GM18511 (cell line): ENCODE results near the gene TMEM94.

Source experiments
- ATAC-seq: cut with Tn5 transposase; IDR thresholded peaks from one replicate; pipeline ENCODE4 v1.9.1; 2021; ENCODE audit warnings: mild to moderate bottlenecking, moderate library complexity; ENCODE audit not compliant: unreplicated experiment

TMEM94 gene

DNA sequence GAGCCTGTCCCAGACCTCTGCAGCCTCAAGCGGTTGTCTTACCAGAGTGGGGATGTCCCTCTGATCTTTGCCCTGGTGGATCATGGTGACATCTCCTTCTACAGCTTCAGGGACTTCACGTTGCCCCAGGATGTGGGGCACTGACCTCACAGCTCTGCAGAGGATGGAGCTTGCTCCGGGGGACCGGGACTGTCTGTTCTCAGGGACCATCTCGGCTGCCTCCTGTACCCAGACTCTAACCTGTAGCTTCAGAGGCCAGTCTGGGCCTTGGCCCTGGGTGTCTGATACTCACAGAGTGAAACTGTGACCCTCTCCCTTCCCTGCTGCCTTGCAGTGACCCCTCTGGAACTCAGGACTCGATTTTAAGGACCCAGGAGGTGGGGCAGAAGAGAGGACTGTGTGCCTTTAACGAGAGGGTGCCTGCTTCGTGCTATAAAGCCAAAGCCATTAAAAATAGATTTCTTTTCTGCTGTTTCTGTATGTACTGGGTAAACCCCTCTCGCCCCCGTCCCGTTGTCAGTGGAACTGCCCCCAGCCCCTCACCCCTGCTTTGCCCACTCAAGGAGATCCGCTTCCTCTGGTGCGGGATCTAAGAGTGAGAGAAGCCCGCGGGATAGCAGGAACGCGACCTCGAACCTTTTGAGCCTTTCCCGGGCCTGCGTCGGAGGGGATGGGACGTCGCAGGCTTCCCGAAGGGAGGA is 68.0 kb downstream of the TMEM94 start:
- ATAC-seq, result no peak

DNA sequence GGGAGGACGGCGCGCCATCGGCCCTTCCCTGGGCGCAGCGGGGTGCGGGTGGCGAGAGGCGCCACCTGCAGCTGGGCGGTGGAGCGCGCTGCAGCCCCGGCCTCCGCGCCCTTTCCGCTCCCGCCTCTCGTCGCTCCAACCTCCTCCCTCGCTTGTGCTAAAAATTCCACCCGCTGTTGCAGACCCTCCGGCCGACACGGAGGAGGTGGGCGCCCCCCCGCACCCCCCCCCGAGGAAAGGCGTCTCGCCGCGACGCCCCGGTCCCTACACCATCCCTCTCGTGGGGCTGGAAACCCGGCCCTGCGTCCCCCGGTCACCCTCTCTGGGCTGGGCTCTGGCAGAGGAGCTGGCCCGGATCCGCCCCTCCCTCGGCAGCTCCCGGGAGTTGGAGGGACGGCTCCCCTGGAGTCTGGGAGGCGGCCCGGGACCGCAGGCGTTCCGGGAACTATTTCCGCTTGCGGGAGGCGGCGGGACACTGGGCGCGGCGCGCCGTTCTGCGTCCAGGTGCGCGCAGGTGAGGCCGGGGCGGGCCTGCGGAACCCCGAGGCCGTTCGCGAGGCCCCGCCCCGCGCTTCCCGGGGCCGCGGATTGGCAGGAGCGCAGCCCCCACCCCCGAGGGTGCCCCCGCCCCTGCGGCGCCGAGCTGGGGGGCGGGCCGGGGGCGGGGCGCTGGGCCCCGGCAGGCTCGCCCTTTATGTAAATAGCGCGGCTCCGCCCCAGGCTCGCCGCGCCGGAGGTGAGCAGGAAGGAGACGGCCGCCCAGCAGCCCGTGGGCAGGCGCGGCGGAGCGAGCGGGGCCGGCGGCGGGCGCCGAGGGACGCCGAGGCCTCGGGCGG is 68.8 kb downstream of the TMEM94 start, which contains the start of gene LLGL2:
LLGL2 (plus strand) TSS at position 728 of the 836 bp plus-strand sequence. CDS start 17,730 bp downstream, outside the sequence.
- peak; percentile 80 for ATAC-seq

DNA sequence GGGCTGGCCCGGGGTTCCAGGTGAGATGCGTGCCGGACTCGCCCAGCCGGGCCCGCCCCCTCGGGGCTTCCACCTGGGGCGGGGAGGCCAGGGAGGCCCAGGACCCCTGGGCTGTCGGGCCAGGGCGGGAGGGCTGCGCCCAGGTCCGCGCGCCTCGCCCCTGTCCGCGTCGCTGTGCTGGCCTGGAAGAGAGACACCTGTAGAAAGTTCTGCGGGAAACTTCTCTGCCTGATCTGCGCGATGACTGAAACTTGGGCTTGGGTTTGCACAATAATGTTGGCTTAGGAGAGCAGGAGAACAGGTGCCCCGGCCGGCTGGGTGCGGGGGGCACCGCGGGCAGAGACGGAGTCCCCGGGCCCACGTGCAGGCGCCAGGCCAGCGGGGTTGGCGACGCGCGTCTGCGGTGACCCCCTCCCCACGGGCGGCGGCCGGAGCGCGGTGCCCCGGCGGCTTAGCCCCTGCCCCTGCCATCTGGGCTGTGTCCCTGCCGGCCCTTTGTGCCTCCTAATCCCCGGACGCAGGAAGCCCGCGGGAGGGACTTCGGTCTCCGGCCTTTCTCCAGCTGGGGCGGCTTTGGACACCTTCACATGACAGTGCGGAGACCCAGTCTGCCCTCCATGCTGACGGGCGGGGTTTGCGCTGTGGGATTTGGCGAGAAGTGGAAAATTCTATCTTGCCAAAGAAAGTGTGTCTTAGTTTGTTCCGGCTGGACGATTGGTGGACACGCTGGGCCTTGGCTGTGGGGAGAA is 69.5 kb downstream of the TMEM94 start:
- ATAC-seq, result peak; percentile 19

DNA sequence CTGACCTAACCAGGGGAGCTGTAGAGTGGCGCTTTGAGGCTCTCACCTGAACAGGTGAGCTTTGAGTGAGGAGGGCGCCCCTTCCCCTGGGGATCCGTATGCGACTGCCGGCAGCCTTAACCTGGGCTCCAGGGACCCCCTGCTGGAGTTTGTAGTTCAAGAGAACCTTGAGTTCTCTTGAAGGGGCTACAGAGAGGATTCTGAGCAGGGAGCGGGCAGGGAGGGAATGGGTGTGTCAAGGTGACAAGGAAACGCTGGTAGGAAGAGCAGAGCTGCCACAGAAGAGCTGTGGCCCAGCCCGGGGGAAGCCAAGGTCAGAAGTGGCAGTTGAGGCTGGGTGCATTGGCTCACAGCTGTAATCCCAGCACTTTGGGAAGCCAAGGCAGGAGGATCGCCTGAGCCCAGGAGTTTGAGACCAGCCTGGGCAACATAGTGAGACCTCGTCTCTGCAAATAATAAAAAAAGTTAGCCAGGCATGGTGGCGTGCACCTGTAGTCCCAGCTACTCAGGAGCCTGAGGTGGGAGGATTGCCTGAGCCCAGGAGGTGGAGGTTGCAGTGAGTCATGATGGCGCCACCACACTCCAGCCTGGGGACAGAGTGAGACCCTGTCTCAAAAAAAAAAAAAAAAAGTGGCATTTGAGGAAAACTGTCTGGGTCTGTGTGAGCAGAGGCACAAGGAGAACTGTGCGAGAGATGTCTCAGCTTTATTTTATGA is 70.3 kb downstream of the TMEM94 start:
- ATAC-seq, result no peak

DNA sequence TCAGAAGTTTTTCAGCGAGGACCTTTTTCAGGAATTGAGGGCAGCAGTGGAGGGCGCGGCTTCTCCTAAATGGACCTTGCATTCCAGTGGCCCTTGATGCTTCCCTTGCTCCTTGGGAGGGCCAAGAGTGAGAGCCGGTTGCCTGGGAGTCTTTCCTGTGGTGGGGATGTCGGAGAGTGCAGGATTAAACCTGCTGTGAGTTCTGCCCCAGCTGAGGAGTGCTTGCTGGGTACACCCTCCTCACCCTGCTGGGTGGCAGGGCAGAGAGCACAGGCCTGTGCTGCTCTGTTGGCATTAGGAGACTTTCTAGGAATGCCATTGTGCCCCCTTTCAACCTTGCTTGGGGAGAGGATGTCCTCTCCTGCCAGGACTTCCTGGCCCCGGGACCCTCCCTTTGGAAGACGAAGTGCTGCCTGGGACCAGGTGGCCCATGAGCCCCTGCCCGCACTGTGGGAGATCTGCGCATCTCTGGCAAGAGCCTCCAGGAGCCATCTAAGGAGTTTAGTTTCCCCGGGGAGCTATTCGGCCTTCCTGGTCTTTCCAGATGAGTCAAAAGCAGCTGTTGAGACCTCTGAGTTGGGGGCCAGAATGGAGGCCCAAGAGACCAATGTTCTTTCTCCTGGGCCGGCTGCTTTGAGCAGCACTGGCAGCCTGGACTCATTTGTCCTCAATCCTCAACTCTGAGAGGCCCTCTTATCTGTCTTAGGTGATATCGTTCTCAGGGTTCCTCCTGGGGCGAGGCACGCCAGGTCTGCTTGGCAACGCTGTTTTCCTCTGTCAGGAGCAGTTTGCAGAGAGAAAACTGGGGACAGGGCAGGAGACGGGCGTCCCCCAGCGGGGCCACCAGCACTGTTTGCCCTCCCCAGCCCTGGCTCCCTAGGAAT is 74.6 kb downstream of the TMEM94 start:
- no peak for ATAC-seq

DNA sequence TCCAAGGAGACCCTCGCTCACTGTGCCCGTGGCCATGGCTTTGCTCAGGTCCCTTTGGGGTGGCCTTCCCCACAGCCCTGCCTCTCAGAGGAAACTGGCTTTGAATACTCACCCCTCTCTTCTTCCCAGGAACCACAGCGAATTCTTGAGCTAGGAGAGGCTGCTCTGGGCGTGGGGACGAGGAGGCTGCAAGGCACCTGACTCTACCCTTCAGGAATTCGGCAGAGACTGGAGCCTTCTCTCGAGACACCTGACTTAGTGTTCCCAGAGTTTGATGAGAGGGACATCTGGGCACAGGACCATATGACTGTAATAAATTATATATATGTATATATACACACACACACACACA is 75.3 kb downstream of the TMEM94 start:
- no peak for ATAC-seq

DNA sequence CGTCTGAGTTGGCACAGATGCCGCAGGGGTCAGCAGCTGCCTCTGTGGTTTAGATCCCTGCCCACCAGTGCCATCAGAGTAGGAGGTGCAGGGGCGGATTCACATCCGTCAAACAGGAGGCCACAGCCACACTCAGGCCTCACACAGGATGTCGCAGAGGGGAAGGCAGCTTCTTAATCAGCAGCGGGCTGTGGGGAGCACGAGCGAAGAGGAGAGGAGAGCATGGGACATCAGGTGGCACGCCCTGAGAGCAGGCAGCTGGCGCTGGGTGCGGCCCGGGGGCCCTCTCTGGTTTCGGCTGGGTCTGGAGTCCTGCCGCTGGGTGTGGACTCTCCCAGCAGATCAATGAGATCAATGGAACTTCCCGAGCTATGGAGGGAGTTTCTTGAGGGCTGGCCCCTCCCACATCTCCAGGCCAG is 78.7 kb downstream of the TMEM94 start:
- peak; percentile 61 for ATAC-seq

DNA sequence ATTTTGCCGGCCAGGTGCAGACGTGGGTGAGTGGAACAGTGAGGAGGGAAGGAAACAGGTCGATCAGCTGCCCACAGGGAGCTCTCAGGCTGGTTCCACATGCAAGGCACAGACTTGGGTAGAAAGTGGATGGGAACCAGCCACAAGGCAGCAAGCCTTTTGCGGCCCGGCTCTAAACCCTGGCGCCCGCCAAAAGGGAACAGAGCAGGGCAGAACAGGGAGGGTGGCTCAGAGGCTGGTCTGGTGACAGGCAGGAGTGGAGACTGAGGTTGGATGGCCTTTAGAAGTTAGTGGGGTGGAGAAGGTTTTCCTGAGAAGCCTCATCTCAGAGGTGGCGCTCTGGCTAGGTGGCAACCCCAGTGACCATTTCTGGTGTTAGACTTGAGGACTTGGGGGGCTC is 79.4 kb downstream of the TMEM94 start:
- ATAC-seq, result no peak

DNA sequence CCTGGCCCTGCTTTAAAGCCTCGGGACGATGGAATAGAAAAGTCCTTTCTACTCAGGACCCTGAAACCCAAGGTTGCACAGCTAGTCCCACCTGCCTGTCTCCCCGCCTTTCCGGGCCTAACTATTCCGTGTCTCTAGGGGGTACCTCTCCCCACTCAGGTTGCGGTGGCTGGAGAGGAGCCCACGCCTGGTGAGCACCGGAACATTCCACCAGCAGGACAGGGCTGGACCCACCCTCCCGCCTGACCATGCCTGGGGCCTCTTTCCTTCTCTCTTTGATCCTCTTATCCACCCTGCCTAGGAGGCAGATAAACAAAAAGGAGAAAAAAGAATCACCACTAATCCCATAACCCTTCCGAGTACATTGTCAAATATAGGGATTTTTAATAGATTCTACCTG is 79.9 kb downstream of the TMEM94 start:
- no peak for ATAC-seq

DNA sequence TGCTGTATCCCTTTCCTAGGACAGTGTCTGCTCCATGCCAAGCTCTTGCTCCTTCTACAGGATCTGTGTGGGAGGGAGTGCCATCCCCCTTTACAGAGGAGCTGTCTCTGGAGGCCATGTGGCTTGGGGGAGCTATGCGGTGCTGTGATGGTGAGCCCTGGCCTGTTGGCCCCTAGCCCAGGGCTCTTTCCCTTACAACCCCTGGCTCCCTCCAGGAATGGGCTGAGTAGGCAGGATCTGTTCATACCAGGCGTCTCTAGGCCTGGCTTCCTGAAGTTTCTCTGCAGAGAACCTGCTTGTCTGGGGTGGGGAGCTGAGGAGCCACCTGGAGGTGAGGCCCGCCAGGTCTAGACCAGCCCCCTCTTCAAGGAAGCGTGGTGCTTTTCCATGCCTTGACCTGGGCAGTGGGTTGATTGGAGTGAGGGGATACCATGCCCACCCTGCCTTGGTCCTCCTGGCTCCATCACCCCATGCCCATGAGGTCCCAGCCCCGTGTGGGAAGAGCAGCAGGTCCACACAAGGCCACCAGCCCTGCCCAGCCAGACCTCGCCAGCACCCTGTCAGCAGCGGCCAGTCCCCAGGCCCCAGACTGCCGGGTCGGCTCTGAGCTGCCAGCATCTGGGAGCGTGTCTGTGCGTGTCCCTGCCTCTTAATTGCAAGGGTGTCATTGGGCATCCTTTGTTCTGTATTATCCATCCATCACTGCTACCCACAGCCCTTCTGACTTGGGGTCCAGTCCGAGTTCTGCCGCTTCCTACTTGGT is 83.7 kb downstream of the TMEM94 start:
- ATAC-seq, result no peak

DNA sequence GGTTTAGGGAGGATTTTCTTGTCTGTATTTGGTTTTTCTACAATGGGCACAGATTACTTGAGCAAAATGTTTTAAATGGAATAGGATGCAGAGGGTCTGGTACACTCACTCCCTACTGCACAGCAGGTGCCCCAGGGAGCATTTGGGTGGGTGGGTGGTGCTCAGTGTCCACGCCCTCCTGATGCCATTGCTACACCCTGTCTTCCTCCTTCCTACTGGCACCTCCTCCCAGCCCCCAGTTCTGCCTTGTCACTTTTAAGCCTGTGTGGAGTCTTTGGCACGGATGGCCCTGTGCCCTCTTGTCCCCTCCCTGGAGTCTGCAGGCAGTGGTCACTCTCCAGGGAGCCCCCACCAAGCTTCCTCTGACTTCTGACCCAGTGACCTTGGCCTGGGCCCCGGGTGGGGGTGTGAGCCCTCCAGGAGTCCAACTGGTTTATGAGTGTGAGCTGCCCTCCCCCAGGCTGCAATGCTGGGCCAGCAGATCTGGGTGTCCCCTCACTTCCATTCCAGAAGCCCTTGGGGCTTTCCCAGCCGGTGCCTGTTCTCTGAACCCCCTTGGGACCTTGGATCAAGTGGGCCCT is 84.6 kb downstream of the TMEM94 start:
- no peak for ATAC-seq

DNA sequence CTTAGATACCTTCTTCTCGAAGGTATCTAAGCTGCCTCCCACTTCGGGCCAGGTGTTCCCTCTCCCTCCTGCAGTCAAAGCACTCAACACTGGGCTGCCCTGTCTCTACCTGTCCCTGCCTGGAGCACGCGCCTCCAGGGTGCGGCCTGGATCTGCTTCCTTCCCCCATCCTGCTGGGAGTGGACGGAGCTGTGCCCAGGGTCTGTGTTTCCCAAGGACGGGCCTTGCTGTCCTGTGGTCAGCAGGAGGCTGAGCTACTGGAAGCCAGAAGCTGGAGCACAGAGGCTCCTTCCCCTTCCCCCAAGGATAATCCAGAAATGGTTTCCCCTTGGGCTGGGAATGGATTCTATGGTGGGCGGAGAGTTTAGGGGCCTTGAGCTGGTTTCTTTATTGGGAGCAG is 85.8 kb downstream of the TMEM94 start:
- no peak for ATAC-seq

DNA sequence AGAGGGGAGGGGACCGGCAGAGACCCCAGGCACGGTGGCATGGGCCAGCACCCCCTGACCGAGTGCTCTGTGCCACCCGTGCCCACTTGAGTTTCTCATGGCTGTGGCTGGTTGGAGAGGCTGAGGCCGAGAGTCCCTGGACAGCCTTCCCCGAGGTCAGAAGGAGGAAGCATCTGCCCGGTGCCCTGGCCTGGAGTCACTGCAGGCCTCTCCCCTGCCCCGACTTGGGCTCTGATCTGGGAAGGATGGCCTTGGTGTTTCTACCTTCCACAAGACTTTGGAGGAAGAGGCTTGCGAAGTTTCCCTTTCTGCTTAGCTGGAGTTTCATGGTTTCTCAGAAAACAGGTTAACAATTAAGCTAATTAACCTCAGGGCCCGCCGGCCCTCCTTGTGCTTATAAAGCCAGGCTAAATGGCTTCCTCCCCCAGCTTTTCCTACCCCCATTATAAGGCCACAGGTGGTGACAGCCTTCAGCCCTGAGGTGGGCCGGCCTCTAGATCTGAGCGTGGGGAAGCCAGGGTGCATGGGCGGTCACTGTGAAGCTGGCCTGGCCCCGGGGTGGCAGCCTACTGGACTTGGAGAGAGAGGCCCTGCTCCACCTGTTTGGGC is 86.4 kb downstream of the TMEM94 start:
- ATAC-seq, result no peak

DNA sequence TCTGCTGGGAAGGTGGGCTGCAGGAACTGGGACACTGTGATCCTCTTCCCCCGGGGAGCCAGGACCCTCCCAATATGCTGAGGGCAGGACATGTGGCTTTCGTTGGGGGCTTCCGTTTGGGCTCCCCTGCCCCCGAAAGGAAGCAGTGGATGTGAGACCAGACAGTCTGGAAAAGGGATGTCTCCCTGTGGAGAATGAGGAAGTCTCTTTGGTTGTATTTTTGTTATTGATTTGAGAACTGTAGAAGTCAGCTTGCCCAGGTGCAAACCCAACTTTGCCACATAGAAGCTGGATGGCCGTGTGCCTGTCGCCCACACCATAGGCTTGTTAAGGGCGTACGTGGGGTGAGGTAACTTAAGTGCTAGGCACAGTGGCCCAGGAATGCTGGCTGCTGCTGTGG is 87.8 kb downstream of the TMEM94 start:
- no peak for ATAC-seq

DNA sequence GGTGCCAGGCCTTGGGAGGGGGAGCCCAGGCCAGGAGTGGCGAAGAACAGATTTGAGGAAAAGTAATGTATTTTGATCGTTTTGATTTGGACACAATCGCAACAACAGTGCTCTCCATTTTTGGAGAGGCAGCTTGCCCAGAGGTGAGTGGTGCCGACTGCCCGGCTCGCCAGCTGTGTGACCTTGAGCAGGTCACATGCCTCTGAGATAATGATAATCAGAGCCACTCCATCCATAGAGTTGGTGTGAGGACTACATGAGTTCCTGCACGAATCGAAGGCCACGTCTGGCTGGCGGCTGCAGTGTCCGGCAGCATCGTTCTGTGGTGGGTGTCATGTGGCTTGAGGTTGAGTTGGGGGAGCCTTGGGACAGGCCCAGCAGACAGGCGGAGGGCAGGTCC is 89.7 kb downstream of the TMEM94 start:
- ATAC-seq, result no peak

DNA sequence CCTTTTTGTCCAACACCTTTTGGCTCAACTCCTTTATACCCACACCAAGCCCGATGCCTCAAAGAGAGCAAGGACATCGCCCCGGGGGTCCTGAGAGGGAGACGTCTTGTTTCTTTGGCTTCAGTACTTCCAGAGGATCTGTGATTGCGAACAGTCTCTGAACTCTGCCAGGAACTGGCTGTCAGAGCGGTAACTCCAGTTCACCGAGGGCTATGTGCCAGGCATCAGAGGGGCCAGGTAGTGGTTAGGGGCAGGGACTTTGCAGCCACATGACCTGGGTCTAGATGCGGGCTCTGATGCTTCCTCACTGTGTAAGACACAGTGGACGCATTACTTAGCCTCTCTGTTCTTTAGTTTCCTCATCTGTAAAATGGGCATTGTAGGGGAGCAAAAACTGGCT is 90.7 kb downstream of the TMEM94 start:
- ATAC-seq, result no peak

DNA sequence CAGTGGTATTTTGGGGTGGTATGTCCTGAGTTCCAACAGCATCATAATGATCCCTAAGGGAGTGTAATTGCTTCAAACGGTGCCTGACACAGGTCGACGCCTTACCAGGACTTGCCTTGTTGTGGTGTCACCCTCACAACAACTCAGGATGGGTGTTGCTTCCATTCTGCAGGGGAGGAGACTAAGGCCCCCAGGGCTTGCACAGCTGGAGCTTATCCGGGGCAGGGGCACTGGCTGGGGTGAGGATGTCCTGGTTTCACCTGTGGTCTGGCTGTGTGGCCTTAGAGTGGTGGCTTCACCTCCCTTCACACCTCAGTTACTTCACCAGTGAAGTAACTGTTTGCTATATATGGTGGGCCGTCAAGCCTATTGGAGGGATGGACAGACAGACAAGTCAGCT is 92.4 kb downstream of the TMEM94 start:
- ATAC-seq, result no peak
